H9 (cell line): Measurements from ENCODE around the gene INSRR. TPM values are rescaled to one million over a fixed set of nuclear protein-coding genes. Genes with fewer than 3 reads are reported as not detected.

Experiments
- DNase-seq: peaks from one replicate; pipeline ENCODE4 v3.0.0-alpha.2; 2017
- H2AFZ ChIP-seq: one replicate; pipeline ENCODE4 v1.6.1; 2013; ENCODE audit warnings: mild to moderate bottlenecking, low read length, control low read depth, moderate library complexity
- H2AK5ac ChIP-seq: 2 replicates; pipeline ENCODE4 v1.6.1; 2013; ENCODE audit warnings: low read length, control low read depth, mixed read lengths; ENCODE audit not compliant: insufficient read length
- H2BK120ac ChIP-seq: one replicate; pipeline ENCODE4 v1.6.1; 2013; ENCODE audit warnings: low read depth, mild to moderate bottlenecking, low read length, control low read depth, inconsistent platforms; ENCODE audit not compliant: poor library complexity, severe bottlenecking
- H2BK12ac ChIP-seq: 2 replicates; pipeline ENCODE4 v1.6.1; 2013; ENCODE audit warnings: low read length, control low read depth, mixed read lengths, low read depth; ENCODE audit not compliant: insufficient read length
- H2BK15ac ChIP-seq: 2 replicates; pipeline ENCODE4 v1.6.1; 2013; ENCODE audit warnings: low read depth, low read length, control low read depth
- H2BK20ac ChIP-seq: one replicate; pipeline ENCODE4 v1.6.1; 2013; ENCODE audit warnings: low read depth, mild to moderate bottlenecking, low read length, control low read depth, inconsistent platforms; ENCODE audit not compliant: poor library complexity, severe bottlenecking
- H2BK5ac ChIP-seq: 2 replicates; pipeline ENCODE4 v1.6.1; 2013; ENCODE audit warnings: low read length, control low read depth, mixed read lengths; ENCODE audit not compliant: insufficient read length
- H3K14ac ChIP-seq: 2 replicates; pipeline ENCODE4 v1.6.1; 2013; ENCODE audit warnings: low read length, control low read depth; ENCODE audit not compliant: insufficient read depth
- H3K18ac ChIP-seq: 2 replicates; pipeline ENCODE4 v1.6.1; 2013; ENCODE audit warnings: low read depth, mild to moderate bottlenecking, mixed read lengths, low read length, control low read depth; ENCODE audit not compliant: insufficient read length
- H3K23ac ChIP-seq: 2 replicates; pipeline ENCODE4 v1.6.1; 2013; ENCODE audit warnings: low read length, control low read depth, mixed read lengths, low read depth; ENCODE audit not compliant: insufficient read length
- H3K23me2 ChIP-seq: 2 replicates; pipeline ENCODE4 v1.6.1; 2013; ENCODE audit warnings: low read depth, mild to moderate bottlenecking, mixed read lengths, low read length, control low read depth; ENCODE audit not compliant: insufficient read length, poor library complexity, severe bottlenecking
- H3K27ac ChIP-seq: 2 replicates; pipeline ENCODE4 v1.5.1; 2013; ENCODE audit warnings: low read length, control low read depth, mixed read lengths, low read depth; ENCODE audit not compliant: insufficient read length
- H3K27me3 ChIP-seq: 2 replicates; pipeline ENCODE4 v1.6.1; 2013; ENCODE audit warnings: low read length, control low read depth, inconsistent platforms; ENCODE audit not compliant: insufficient read depth
- H3K4ac ChIP-seq: 2 replicates; pipeline ENCODE4 v1.6.1; 2013; ENCODE audit warnings: low read depth, mild to moderate bottlenecking, control low read depth, inconsistent platforms, low read length, moderate library complexity
- H3K4me1 ChIP-seq: 2 replicates; pipeline ENCODE4 v1.6.1; 2013; ENCODE audit warnings: low read length, control low read depth, inconsistent platforms; ENCODE audit not compliant: insufficient read depth
- H3K4me2 ChIP-seq: 2 replicates; pipeline ENCODE4 v1.6.1; 2013; ENCODE audit warnings: low read length, control low read depth, mixed read lengths; ENCODE audit not compliant: insufficient read length, insufficient read depth
- H3K56ac ChIP-seq: 2 replicates; pipeline ENCODE4 v1.6.1; 2013; ENCODE audit warnings: low read depth, mild to moderate bottlenecking, mixed read lengths, low read length, control low read depth; ENCODE audit not compliant: insufficient read length
- H3K79me1 ChIP-seq: 2 replicates; pipeline ENCODE4 v1.6.1; 2013; ENCODE audit warnings: low read depth, mild to moderate bottlenecking, moderate library complexity, low read length, control low read depth, inconsistent platforms; ENCODE audit not compliant: insufficient read depth, poor library complexity, severe bottlenecking
- H3K79me2 ChIP-seq: 2 replicates; pipeline ENCODE4 v1.6.1; 2013; ENCODE audit warnings: low read length, control low read depth, inconsistent platforms; ENCODE audit not compliant: insufficient read depth
- H3K9ac ChIP-seq: 2 replicates; pipeline ENCODE4 v1.6.1; 2013; ENCODE audit warnings: low read length, control low read depth, mixed read lengths; ENCODE audit not compliant: insufficient read length; ENCODE audit errors: extremely low read depth
- H3K9me3 ChIP-seq: one replicate; pipeline ENCODE4 v1.6.1; 2013; ENCODE audit warnings: low read depth, low read length, inconsistent platforms; ENCODE audit not compliant: control insufficient read depth
- H3T11ph ChIP-seq: one replicate; pipeline ENCODE4 v1.6.1; 2013; ENCODE audit warnings: mild to moderate bottlenecking, low read length, control low read depth, inconsistent platforms
- H4K20me1 ChIP-seq: one replicate; pipeline ENCODE4 v1.6.1; 2013; ENCODE audit not compliant: control insufficient read depth, insufficient read length, insufficient read depth
- H4K5ac ChIP-seq: 2 replicates; pipeline ENCODE4 v1.6.1; 2013; ENCODE audit warnings: low read depth, mild to moderate bottlenecking, mixed read lengths, low read length, control low read depth; ENCODE audit not compliant: insufficient read length
- H4K8ac ChIP-seq: replicated peaks from 2 replicates; pipeline ENCODE4 v1.6.1; 2013; ENCODE audit warnings: low read length, control low read depth, mixed read lengths, low read depth; ENCODE audit not compliant: insufficient read length
- H4K91ac ChIP-seq: 2 replicates; pipeline ENCODE4 v1.6.1; 2013; ENCODE audit warnings: low read depth, mild to moderate bottlenecking, moderate library complexity, mixed read lengths, low read length, control low read depth; ENCODE audit not compliant: insufficient read length
- H3K27ac Mint-ChIP-seq, 3 experiments: 2 replicates in 2 of 3; 3 replicates in 1 of 3; pipeline ENCODE4 v1.8.0; 2020 to 2021; ENCODE audit warnings: mixed read lengths in 3 of 3, mild to moderate bottlenecking in 1 of 3, moderate library complexity in 1 of 3
- H3K27me3 Mint-ChIP-seq: 2 replicates; pipeline ENCODE4 v1.8.0; 2021; ENCODE audit warnings: low read depth, mild to moderate bottlenecking, moderate library complexity, mixed read lengths
- H3K36me3 Mint-ChIP-seq, 3 experiments: 2 replicates in 2 of 3; 3 replicates in 1 of 3; pipeline ENCODE4 v1.8.0; 2020 to 2021; ENCODE audit warnings: low read depth in 3 of 3, mixed read lengths in 3 of 3; ENCODE audit not compliant: insufficient read depth in 1 of 3
- H3K4me1 Mint-ChIP-seq, 2 experiments: 2 replicates each; pipeline ENCODE4 v1.8.0; 2020; ENCODE audit warnings: mixed read lengths in 2 of 2
- H3K4me3 Mint-ChIP-seq, 2 experiments: 2 replicates in 1 of 2; 3 replicates in 1 of 2; pipeline ENCODE4 v1.8.0; 2020 to 2021; ENCODE audit warnings: mild to moderate bottlenecking in 2 of 2, mixed read lengths in 2 of 2, moderate library complexity in 1 of 2
- H3K9me3 Mint-ChIP-seq, 2 experiments: 2 replicates in 1 of 2; 3 replicates in 1 of 2; pipeline ENCODE4 v1.8.0; 2020; ENCODE audit warnings: mild to moderate bottlenecking in 2 of 2, mixed read lengths in 2 of 2, moderate library complexity in 1 of 2
- WGBS: extraction: QIAGEN DNeasy Blood & Tissue Kit; methylation state at CpG from one replicate; pipeline ENCODE4 v1.1.7; 2013; ENCODE audit warnings: missing lambda C conversion rate, low lambda C conversion rate, mixed read lengths; ENCODE audit not compliant: insufficient read length; ENCODE audit errors: extremely low coverage; 5-methylcytosine and 5-hydroxymethylcytosine counted together
- total RNA-seq: library from RNA; stranded (reverse); gene quantifications from 2 replicates; pipeline ENCODE4 v1.2.1, GENCODE V29; 2021
- TF ChIP-seq, protein P1 (sequence below): fragments of 200-600 bp; sonication (generic); conservative IDR thresholded peaks from 3 replicates; pipeline ENCODE4 v1.8.0; 2021; ENCODE audit warnings: antibody characterized with exemption, mild to moderate bottlenecking

Gene INSRR
- total RNA-seq, 1 experiment from 2014 or later: not detected

DNA sequence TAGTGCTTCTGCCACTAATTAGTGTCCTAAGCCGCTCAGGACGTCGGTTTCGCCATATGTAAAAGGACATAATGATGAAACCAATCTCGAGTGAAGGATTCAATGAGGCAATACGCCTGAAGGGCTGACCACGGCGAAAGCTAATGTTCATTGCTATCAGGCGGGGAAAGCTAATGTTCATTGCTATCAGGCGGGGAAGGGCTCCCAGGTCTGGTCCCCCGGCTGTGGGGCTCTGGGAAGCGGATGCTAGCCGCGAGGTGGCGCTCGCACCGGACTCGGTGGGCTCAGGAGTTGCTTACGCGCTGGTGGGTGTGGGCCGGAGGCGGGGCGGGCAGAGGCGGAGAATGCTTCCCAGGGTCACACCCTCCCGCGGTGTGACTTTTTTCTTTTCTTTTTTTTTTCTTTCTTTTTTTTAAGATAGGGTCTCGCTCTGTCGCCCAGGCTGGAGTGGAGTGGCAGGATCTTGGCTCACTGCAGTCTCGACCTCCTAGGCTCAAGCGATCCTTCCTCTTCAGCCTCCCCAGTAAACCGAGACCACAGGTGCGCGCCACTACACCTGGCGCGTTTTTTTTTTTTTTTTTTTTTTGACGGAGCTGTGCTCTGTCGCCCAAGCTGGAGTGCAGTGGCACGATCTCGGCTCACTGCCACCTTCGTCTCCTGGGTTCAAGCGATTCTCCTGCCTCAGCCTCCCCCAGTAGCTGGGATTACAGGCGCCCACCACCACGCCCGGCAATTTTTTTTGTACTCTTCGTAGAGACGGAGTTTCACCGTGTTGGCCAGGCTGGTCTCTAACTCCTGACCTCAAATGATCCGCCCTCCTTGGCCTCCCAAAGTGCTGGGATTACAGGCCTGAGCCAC is 33.5 kb upstream of the INSRR start:
- Histone ChIP-seq H3K9me3 (no peaks in the 10 kb centered on the region), H2BK20ac (no peak overlapping the region), H4K91ac (no peak overlapping the region), H2AK5ac (no peak overlapping the region), H2AFZ (no peak overlapping the region), H3K4ac (no peak overlapping the region), H3K27me3 (peaks cover 21% of the 10 kb centered on the region; the same call in 1 of the 2 replicates), H3K14ac (no peak overlapping the region), H3T11ph (no peak overlapping the region), H4K8ac (no peak overlapping the region), H4K5ac (no peak overlapping the region), H2BK15ac (no peak overlapping the region), H3K9ac (no peak overlapping the region), H3K4me2 (peak overlapping the region; percentile 38), H3K18ac (no peak overlapping the region), H2BK5ac (no peak overlapping the region), H2BK120ac (no peak overlapping the region), H2BK12ac (no peak overlapping the region), H3K4me1 (no peaks in the 10 kb centered on the region), H3K79me1 (no peaks in the 10 kb centered on the region), H3K27ac (no peak overlapping the region), H3K23ac (no peak overlapping the region), H4K20me1 (no peaks in the 10 kb centered on the region), H3K23me2 (no peaks in the 10 kb centered on the region), H3K56ac (no peak overlapping the region), H3K79me2 (no peaks in the 10 kb centered on the region)
- Mint-ChIP-seq H3K4me1 (peaks cover 22 to 41% of the 10 kb centered on the region in 2 experiments), H3K4me3 (peak overlapping the region; percentile 46 to 76), H3K27me3 (peaks cover 84% of the 10 kb centered on the region), H3K27ac (no peak overlapping the region), H3K9me3 (no peaks in the 10 kb centered on the region; a peak in 2 of 5 replicates), H3K36me3 (no peaks in the 10 kb centered on the region)
- no CpG with 5 or more reads among the region's 48 CpGs for WGBS
- peak; percentile 93 for DNase-seq
- TF ChIP-seq, protein P1, sequence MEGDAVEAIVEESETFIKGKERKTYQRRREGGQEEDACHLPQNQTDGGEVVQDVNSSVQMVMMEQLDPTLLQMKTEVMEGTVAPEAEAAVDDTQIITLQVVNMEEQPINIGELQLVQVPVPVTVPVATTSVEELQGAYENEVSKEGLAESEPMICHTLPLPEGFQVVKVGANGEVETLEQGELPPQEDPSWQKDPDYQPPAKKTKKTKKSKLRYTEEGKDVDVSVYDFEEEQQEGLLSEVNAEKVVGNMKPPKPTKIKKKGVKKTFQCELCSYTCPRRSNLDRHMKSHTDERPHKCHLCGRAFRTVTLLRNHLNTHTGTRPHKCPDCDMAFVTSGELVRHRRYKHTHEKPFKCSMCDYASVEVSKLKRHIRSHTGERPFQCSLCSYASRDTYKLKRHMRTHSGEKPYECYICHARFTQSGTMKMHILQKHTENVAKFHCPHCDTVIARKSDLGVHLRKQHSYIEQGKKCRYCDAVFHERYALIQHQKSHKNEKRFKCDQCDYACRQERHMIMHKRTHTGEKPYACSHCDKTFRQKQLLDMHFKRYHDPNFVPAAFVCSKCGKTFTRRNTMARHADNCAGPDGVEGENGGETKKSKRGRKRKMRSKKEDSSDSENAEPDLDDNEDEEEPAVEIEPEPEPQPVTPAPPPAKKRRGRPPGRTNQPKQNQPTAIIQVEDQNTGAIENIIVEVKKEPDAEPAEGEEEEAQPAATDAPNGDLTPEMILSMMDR: peak; percentile 95
